Endodermal cell (in vitro differentiated cells): ENCODE data around the gene DERL3. TPM values are rescaled to one million over a fixed set of nuclear protein-coding genes. Genes with fewer than 3 reads are reported as not detected.

Experiments used
- DNase-seq: peaks from one replicate; pipeline ENCODE4 v3.0.0-alpha.2; 2017
- H3K27ac ChIP-seq: 2 replicates; pipeline ENCODE4 v1.5.1; 2013; ENCODE audit warnings: mild to moderate bottlenecking, low read depth, low read length, moderate library complexity
- H3K27me3 ChIP-seq: 2 replicates; pipeline ENCODE4 v1.6.1; 2013; ENCODE audit warnings: mild to moderate bottlenecking, low read length, moderate library complexity; ENCODE audit not compliant: insufficient read depth, control insufficient read depth, poor library complexity, severe bottlenecking
- H3K36me3 ChIP-seq: 2 replicates; pipeline ENCODE4 v1.7.0; 2013; ENCODE audit warnings: mild to moderate bottlenecking, low read length, moderate library complexity; ENCODE audit not compliant: control insufficient read depth, insufficient read depth
- H3K4me1 ChIP-seq: one replicate; pipeline ENCODE4 v1.7.0; 2013; ENCODE audit warnings: low read length; ENCODE audit not compliant: control insufficient read depth, insufficient read depth
- H3K4me3 ChIP-seq: 2 replicates; pipeline ENCODE4 v1.5.1; 2013; ENCODE audit warnings: mild to moderate bottlenecking, low read length, moderate library complexity
- H3K9ac ChIP-seq: 2 replicates; pipeline ENCODE4 v1.6.1; 2013; ENCODE audit warnings: mild to moderate bottlenecking, low read length, moderate library complexity; ENCODE audit not compliant: poor library complexity, severe bottlenecking; ENCODE audit errors: extremely low read depth
- H3K9me3 ChIP-seq: 2 replicates; pipeline ENCODE4 v1.6.1; 2013; ENCODE audit warnings: mild to moderate bottlenecking, low read length, moderate library complexity; ENCODE audit not compliant: control insufficient read depth
- H3K27ac Mint-ChIP-seq: 2 replicates; pipeline ENCODE4 v1.8.0; 2020; ENCODE audit warnings: mixed read lengths
- H3K27me3 Mint-ChIP-seq: 2 replicates; pipeline ENCODE4 v1.8.0; 2021; ENCODE audit warnings: mild to moderate bottlenecking, mixed read lengths; ENCODE audit not compliant: insufficient read depth
- H3K36me3 Mint-ChIP-seq: 2 replicates; pipeline ENCODE4 v1.8.0; 2020; ENCODE audit warnings: low read depth, mixed read lengths
- H3K4me1 Mint-ChIP-seq: 2 replicates; pipeline ENCODE4 v1.8.0; 2020; ENCODE audit warnings: mixed read lengths
- H3K4me3 Mint-ChIP-seq: 2 replicates; pipeline ENCODE4 v1.8.0; 2020; ENCODE audit warnings: mild to moderate bottlenecking, moderate library complexity, mixed read lengths
- H3K9me3 Mint-ChIP-seq: 2 replicates; pipeline ENCODE4 v1.8.0; 2020; ENCODE audit warnings: mild to moderate bottlenecking, mixed read lengths
- WGBS, 2 experiments: methylation state at CpG; one replicate each; pipeline versions ENCODE4 v1.1.5 to v1.1.7; 2013; ENCODE audit warnings: missing lambda C conversion rate in 2 of 2, mixed read lengths in 1 of 2; ENCODE audit not compliant: insufficient coverage in 1 of 2, insufficient read length in 1 of 2; 5-methylcytosine and 5-hydroxymethylcytosine counted together
- total RNA-seq, 2 donors: library from RNA; stranded (reverse); fragmentation: NEBNext Ultra II Directional in 1 of 2; extraction: Animal tissue kit (Norgen Biotek cat#: 25700) in 1 of 2; gene quantifications; 2 replicates in 1 of 2; 3 replicates in 1 of 2; pipeline ENCODE4 v1.2.1, GENCODE V29; 2021
- TF ChIP-seq, protein P1 (sequence below): fragments of 200-600 bp; sonication (generic); conservative IDR thresholded peaks from 2 replicates; pipeline ENCODE4 v1.5.0; 2021; ENCODE audit warnings: antibody characterized with exemption, mild to moderate bottlenecking

The DERL3 gene
- total RNA-seq, 2 donors from 2014 or later: 6.3 to 7.6 TPM

DNA sequence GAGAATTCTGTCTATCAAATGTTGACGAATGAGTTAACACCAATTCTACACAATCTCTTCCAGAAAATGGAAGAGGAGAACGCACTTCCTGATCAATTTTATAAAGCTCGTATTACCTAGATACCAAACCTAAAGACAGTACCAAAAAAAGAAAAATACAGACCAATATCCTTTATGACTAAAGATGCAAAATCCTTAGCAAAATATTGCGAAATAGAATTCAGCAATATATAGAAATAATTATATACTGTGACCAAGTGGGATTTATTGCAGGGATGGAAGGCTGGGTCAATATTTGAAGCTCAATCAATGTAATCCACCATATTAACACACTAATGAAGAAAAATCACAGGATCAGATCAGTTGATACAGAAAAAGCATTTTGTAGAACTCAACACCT, 26.4 kb downstream of the DERL3 start:
- Histone ChIP-seq H3K4me3 (no peak overlapping the region), H3K36me3 (peaks cover 60% of the 10 kb centered on the region), H3K9ac (no peak overlapping the region), H3K27me3 (no peaks in the 10 kb centered on the region), H3K9me3 (no peaks in the 10 kb centered on the region), H3K27ac (no peak overlapping the region), H3K4me1 (no peaks in the 10 kb centered on the region)
- TF ChIP-seq, protein P1, sequence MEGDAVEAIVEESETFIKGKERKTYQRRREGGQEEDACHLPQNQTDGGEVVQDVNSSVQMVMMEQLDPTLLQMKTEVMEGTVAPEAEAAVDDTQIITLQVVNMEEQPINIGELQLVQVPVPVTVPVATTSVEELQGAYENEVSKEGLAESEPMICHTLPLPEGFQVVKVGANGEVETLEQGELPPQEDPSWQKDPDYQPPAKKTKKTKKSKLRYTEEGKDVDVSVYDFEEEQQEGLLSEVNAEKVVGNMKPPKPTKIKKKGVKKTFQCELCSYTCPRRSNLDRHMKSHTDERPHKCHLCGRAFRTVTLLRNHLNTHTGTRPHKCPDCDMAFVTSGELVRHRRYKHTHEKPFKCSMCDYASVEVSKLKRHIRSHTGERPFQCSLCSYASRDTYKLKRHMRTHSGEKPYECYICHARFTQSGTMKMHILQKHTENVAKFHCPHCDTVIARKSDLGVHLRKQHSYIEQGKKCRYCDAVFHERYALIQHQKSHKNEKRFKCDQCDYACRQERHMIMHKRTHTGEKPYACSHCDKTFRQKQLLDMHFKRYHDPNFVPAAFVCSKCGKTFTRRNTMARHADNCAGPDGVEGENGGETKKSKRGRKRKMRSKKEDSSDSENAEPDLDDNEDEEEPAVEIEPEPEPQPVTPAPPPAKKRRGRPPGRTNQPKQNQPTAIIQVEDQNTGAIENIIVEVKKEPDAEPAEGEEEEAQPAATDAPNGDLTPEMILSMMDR: no peak
- WGBS, 2 experiments: 90 to 94% methylated on average over 3 of the region's 4 CpGs
- Mint-ChIP-seq H3K27me3 (no peaks in the 10 kb centered on the region), H3K4me1 (no peaks in the 10 kb centered on the region), H3K4me3 (no peak overlapping the region), H3K9me3 (no peaks in the 10 kb centered on the region), H3K27ac (no peak overlapping the region), H3K36me3 (peaks cover 77% of the 10 kb centered on the region)
- DNase-seq: no peak

DNA sequence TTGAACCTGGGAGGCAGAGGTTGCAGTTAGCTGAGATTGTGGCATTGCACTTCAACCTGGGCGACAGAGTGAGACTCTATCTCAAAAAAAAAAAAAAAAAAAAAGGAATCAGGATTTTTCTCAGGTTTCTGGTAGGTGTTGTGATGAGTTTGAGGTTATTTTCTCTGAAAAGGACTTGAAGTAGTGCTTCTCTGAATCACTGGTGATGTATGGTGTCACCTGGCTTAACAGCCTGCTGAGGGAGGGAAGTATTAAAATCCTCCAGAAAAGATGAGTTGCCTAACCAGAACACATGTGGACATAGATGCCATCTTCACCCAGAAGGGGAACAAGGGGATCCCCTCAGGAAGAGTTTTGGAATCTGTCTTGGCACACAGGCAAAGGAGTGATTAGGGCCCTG, 32.0 kb downstream of the DERL3 start:
- H3K36me3 Mint-ChIP-seq: peaks cover 78% of the 10 kb centered on the region
- 100% methylated on average over 1 of the region's 1 CpG; no CpG with 5 or more reads in 1 of the 2 experiments for WGBS, 2 experiments
- H3K9me3 ChIP-seq: no peaks in the 10 kb centered on the region
- H3K27ac Mint-ChIP-seq: no peak overlapping the region
- H3K4me3 ChIP-seq: no peak overlapping the region
- H3K36me3 ChIP-seq: peaks cover 63% of the 10 kb centered on the region
- H3K27me3 ChIP-seq: no peaks in the 10 kb centered on the region
- no peak overlapping the region for H3K27ac ChIP-seq
- no peak overlapping the region for H3K9ac ChIP-seq
- peaks cover 20% of the 10 kb centered on the region for H3K4me1 Mint-ChIP-seq
- DNase-seq: no peak
- H3K4me3 Mint-ChIP-seq: no peak overlapping the region
- TF ChIP-seq, protein P1: no peak
- no peaks in the 10 kb centered on the region for H3K27me3 Mint-ChIP-seq
- H3K4me1 ChIP-seq: no peaks in the 10 kb centered on the region
- no peaks in the 10 kb centered on the region for H3K9me3 Mint-ChIP-seq

DNA sequence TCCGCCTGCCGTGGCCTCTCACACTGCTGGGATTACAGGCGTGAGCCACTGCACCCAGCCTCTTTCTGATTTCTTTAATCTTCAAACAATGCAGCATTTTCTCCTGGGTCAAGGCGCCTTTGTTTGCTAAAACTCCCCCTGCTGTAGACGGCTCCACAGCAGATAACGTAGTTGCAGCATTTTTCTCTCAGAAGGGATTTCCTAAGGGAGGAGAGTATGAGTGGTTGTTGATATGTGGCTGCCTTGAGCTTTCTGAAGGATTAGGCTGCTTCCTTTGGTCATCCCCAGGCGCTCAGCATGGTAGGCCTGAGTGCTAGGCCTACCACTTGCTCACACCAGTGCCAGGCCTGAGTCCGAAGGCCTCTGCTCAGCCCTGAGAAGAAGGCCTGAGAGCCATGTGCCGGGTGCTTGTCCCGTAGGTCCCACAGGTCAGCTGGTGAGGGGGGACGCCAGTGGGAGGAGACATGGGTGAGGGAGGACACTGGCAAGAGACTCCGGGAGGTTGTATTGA, 34.0 kb downstream of the DERL3 start:
- Histone ChIP-seq H3K36me3 (peaks cover 69% of the 10 kb centered on the region), H3K9ac (no peak overlapping the region), H3K27me3 (no peaks in the 10 kb centered on the region), H3K9me3 (no peaks in the 10 kb centered on the region), H3K4me1 (no peaks in the 10 kb centered on the region), H3K4me3 (no peak overlapping the region), H3K27ac (no peak overlapping the region)
- H3K27ac Mint-ChIP-seq: peak overlapping the region; percentile 91
- H3K4me1 Mint-ChIP-seq: peaks cover 20% of the 10 kb centered on the region
- no peak overlapping the region for H3K4me3 Mint-ChIP-seq
- 69 to 77% methylated on average over 9 to 12 of the region's 12 CpGs for WGBS, 2 experiments
- H3K27me3 Mint-ChIP-seq: no peaks in the 10 kb centered on the region
- peaks cover 79% of the 10 kb centered on the region for H3K36me3 Mint-ChIP-seq
- DNase-seq: peak; percentile 57
- TF ChIP-seq, protein P1: peak; percentile 41
- H3K9me3 Mint-ChIP-seq: no peaks in the 10 kb centered on the region
